Heart right ventricle (tissue), 16 donors: ENCODE data around the gene MSH5. TPM values are rescaled to one million over a fixed set of nuclear protein-coding genes. Genes with fewer than 3 reads are reported as not detected.

Experiments used
- ATAC-seq, 8 donors: fragments of 200-7000 bp; cut with Tn5 transposase; one replicate each; pipeline ENCODE4 v1.9.1; 2020; ENCODE audit warnings: mild to moderate bottlenecking in 8 of 8, moderate library complexity in 8 of 8, moderate number of reproducible peaks in 1 of 8
- DNase-seq, 2 donors: peaks; one replicate each; pipeline ENCODE4 v3.0.0-alpha.2; 2020
- H3K27ac ChIP-seq, 10 donors: fragments of 200-600 bp; sonication (generic) in 2 of 10; one replicate each; pipeline versions ENCODE4 v1.5.0 to v1.8.0; 2020 to 2022; ENCODE audit warnings: mild to moderate bottlenecking in 3 of 10
- H3K27me3 ChIP-seq, 7 donors: fragments of 200-600 bp; one replicate each; pipeline ENCODE4 v1.8.0; 2021 to 2022; ENCODE audit warnings: mild to moderate bottlenecking in 2 of 7
- H3K36me3 ChIP-seq, 9 donors: fragments of 200-600 bp; sonication (generic) in 1 of 9; one replicate each; pipeline versions ENCODE4 v1.5.0 to v1.8.0; 2020 to 2022; ENCODE audit warnings: mild to moderate bottlenecking in 2 of 9
- H3K4me1 ChIP-seq, 9 donors: fragments of 200-600 bp; sonication (generic) in 1 of 9; one replicate each; pipeline versions ENCODE4 v1.5.0 to v1.8.0; 2020 to 2022; ENCODE audit warnings: mild to moderate bottlenecking in 4 of 9
- H3K4me3 ChIP-seq, 10 donors: fragments of 200-600 bp; sonication (generic) in 2 of 10; one replicate each; pipeline versions ENCODE4 v1.5.0 to v1.8.0; 2020 to 2022; ENCODE audit warnings: mild to moderate bottlenecking in 7 of 10, moderate library complexity in 2 of 10
- H3K9me3 ChIP-seq, 11 donors: fragments of 200-600 bp in 10 of 11; sonication (generic) in 2 of 11; one replicate each; pipeline versions ENCODE4 v1.5.0 to v1.8.0; 2013 to 2022; ENCODE audit warnings: mild to moderate bottlenecking in 2 of 11, control low read depth in 1 of 11, moderate library complexity in 1 of 11
- WGBS, 2 donors: extraction: QIAGEN DNeasy Blood & Tissue Kit; methylation state at CpG; one replicate each; pipeline ENCODE4 v1.1.7; 2013; ENCODE audit warnings: inconsistent platforms in 1 of 2; 5-methylcytosine and 5-hydroxymethylcytosine counted together
- intact Hi-C, 10 donors: fragments of 100-400 bp; cut with DNase I; formaldehyde crosslinking; loops; one replicate each; pipeline versions ENCODE4 v1.11.1 to v1.14.2; 2022
- polyA plus RNA-seq, 2 donors: library from polyadenylated mRNA; stranded (reverse); fragments of 200-250 nt; gene quantifications; one replicate each; pipeline ENCODE4 v1.2.3, GENCODE V29; 2013
- total RNA-seq, 10 donors: library from RNA; stranded (reverse); fragmentation: NEBNext Ultra II Directional in 3 of 10; extraction: Animal tissue kit (Norgen Biotek cat#: 25700) in 3 of 10; gene quantifications; one replicate each; pipeline versions ENCODE4 v1.2.1 to v1.2.4, GENCODE V29; 2021 to 2023
- TF ChIP-seq, protein P1 (sequence below), 9 donors: fragments of 200-600 bp; sonication (generic) in 2 of 9; IDR thresholded peaks; one replicate each; pipeline versions ENCODE4 v1.5.0 to v1.8.0; 2021 to 2022; ENCODE audit warnings: antibody characterized with exemption in 9 of 9, mild to moderate bottlenecking in 5 of 9, moderate library complexity in 1 of 9
- donor health status: Arrhythmogenic right ventricular cardiomyopathy.
- donor health status: ischemic (EF 13 %, LVEDD 7.1; RV severe dilation, severe dysfunction).
- donor health status: healthy with polysubstance abuse.
- donor health status: DM: no; HTN: yes; CAD: no.
- donor health status: DM: no; HTN: no; CAD: no.
- donor health status: ischemic (EF 25% LVEDD 6.9; RV normal size, moderate dysfunction).
- donor health status: ischemic (EF 25% LVEDD 5.7; RV mildly dilated, moderate dysfunction).
- donor health status: healthy.
- donor health status: DM: yes; HTN: yes; CAD: no.
- donor health status: Ischemic cardiomyopathy.
- donor health status: ischemic (EF 35%, LVEDD 5.7; RV mildly dilated, moderate dysfunction).
- donor health status: nonischemic (EF 11% LVEDD 7.7; RV severe dilation, severe dysfunction).
- donor health status: DM: yes; HTN: yes; CAD: no.
- donor health status: PGD.
- donor health status: ischemic (EF 29% LVEDD 5.4; RV normal size, mild dysfunction).
- donor health status: nonischemic (EF 23%, LVEDD 6.1; RV moderate dilation, normal function).

The MSH5 gene
- total and polyA plus RNA-seq, 12 donors: 0.89 to 6.1 (median 2.6) TPM

DNA sequence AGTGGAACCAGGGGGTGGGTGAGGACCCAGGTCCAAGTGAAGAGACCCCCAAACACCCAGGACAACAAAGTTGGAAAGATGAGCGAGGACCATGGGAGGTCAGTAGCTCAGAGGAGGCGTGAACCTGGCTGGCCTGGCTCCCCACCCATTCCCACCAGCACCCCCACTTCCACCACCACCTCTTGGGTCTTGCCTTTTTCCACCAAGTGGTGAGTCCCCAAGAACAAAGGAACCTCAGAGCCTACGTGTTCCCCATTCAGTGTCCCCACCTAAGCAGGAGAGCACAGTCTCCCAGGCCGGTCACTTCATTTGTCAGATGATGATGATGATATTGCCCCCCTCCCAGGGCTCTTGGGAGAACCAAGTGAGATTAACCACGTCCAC, 37.9 kb downstream of the MSH5 start:
- DNase-seq: no peak
- H3K27ac ChIP-seq: peak overlapping the region in 9 of 10 donors; percentile 41 to 83 (median 77)

DNA sequence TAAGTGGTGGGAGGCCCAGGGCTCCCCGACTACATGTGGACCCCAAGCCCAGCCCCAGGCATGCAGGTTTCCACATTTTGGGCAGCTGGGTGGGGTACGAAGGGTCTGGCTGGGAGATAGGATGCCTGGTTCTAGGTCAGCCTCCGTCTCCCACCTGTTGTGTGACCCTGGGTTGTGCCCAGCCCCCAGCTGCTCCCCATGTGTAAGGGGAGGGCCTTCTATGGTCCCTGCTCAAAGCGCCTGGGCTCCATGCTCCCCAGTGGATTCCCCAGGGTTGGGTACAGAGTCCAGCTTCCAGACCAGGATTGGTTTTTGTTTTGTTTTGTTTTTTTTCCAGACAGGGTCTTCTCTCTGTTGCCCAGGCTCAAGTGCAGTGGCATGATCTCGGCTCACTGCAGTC, 38.4 kb downstream of the MSH5 start:
- Histone ChIP-seq H3K4me3 (no peak overlapping the region), H3K9me3 (no peaks in the 10 kb centered on the region), H3K36me3 (peaks cover 0 to 55% (median 28%) of the 10 kb centered on the region in 9 donors), H3K27ac (peak overlapping the region in 4 of 10 donors; percentile 68 to 83 (median 81)), H3K4me1 (peaks cover 7 to 21% (median 13%) of the 10 kb centered on the region in 9 donors), H3K27me3 (no peaks in the 10 kb centered on the region)
- intact Hi-C loops: loop anchor here in 4 of 10 donors (5.0 to 10.0 kb wide), 3 partner anchors 54 to 59 kb away; no protein-coding TSS in a partner anchor
- TF ChIP-seq, protein P1, sequence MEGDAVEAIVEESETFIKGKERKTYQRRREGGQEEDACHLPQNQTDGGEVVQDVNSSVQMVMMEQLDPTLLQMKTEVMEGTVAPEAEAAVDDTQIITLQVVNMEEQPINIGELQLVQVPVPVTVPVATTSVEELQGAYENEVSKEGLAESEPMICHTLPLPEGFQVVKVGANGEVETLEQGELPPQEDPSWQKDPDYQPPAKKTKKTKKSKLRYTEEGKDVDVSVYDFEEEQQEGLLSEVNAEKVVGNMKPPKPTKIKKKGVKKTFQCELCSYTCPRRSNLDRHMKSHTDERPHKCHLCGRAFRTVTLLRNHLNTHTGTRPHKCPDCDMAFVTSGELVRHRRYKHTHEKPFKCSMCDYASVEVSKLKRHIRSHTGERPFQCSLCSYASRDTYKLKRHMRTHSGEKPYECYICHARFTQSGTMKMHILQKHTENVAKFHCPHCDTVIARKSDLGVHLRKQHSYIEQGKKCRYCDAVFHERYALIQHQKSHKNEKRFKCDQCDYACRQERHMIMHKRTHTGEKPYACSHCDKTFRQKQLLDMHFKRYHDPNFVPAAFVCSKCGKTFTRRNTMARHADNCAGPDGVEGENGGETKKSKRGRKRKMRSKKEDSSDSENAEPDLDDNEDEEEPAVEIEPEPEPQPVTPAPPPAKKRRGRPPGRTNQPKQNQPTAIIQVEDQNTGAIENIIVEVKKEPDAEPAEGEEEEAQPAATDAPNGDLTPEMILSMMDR (IDR thresholded peaks at IDR 0.05): no peak
- DNase-seq (no peak), ATAC-seq (no peak)
- WGBS, 2 donors: 96 to 97% methylated on average over 5 of the region's 5 CpGs

More for the DNA sequence above, 37.9 kb downstream of the MSH5 start:
- no peak for ATAC-seq
- TF ChIP-seq, protein P1 (IDR thresholded peaks at IDR 0.05): no peak
- intact Hi-C loops: loop anchor here in 4 of 10 donors (5.0 to 10.0 kb wide), 3 partner anchors 55 to 60 kb away; no protein-coding TSS in a partner anchor
- no peaks in the 10 kb centered on the region for H3K9me3 ChIP-seq
- H3K4me3 ChIP-seq: peak overlapping the region in 3 of 10 donors; percentile 38 to 47 (median 43)
- H3K4me1 ChIP-seq: peaks cover 7 to 23% (median 13%) of the 10 kb centered on the region in 9 donors
- 89 to 91% methylated on average over 5 of the region's 5 CpGs for WGBS, 2 donors
- no peaks in the 10 kb centered on the region for H3K27me3 ChIP-seq
- H3K36me3 ChIP-seq: peaks cover 0 to 50% (median 24%) of the 10 kb centered on the region in 9 donors

DNA sequence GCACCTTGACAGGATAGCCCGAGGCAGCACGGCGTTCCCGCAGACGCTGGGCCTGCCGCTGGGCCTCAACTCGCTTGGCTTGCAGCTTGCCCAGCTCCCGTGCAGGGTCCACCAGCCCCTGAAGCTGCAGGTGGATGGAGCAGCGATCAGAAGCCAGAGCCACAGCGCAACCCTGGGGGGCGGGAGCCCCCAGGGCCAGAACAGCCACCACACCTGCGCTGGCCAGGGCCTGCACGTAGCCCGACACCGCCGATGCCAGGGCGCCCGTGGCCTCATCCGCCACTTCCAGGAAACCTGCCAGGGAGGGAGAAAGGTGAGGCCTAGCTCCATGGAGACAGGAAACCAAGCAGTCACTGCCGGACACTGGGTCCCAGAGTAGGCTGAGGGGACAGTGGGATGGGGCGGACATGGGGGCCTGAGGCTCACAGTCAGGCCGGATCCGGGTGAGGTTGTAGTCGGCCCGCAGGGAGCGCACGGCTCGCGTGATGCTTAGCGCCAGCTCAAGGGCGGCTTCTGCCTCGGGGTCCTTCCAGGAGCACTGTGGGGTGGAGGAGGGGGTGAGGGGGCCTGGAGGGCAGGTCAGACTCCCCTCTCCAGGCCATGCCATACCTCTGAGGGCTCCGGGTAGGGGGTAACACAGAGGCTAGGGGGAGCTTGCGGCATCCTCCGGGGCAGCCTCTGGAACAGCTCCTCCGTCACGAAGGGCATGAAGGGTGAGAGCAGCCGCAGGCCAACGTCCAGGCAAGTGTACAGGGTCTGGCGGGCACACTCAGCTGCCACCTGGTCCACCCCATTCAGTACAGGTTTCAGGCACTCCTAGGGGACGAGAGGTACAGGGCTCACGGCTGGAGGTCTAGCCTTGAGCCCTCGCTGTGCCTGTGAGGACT, 39.4 kb downstream of the MSH5 start:
- Histone ChIP-seq H3K36me3 (peaks cover 0 to 66% (median 35%) of the 10 kb centered on the region in 9 donors), H3K4me1 (peaks cover 7 to 21% (median 13%) of the 10 kb centered on the region in 9 donors), H3K27me3 (no peaks in the 10 kb centered on the region), H3K4me3 (no peak overlapping the region), H3K27ac (no peak overlapping the region), H3K9me3 (no peaks in the 10 kb centered on the region)
- WGBS, 2 donors: 94 to 95% methylated on average over 43 of the region's 43 CpGs
- intact Hi-C loops: loop anchor here in 4 of 10 donors (5.0 to 10.0 kb wide), 3 partner anchors 53 to 58 kb away; no protein-coding TSS in a partner anchor
- TF ChIP-seq, protein P1 (IDR thresholded peaks at IDR 0.05): no peak
- DNase-seq (no peak), ATAC-seq (no peak)

DNA sequence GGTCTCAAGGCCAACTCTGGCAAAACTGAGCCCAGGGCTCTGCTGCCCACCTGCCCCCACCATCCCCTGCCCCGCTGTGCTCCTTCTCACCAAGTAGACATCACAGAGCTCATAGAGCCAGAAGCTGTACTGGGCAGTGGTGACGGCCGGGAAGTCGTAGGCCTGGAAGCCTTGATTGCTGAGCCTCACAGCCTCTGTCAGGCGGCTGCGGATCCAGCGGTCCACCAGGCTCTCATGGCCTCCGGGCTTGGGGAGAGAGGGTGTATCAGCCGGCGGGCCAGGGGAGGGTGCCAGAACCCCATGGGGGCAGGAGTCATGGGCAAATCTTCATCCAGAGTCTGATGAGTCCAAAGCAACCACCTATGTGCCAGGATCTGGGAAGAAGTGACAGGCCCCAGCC, 40.1 kb downstream of the MSH5 start:
- ATAC-seq: no peak
- no peak overlapping the region for H3K4me3 ChIP-seq
- H3K27me3 ChIP-seq: no peaks in the 10 kb centered on the region
- no peak for DNase-seq
- TF ChIP-seq, protein P1 (IDR thresholded peaks at IDR 0.05): no peak
- H3K9me3 ChIP-seq: no peaks in the 10 kb centered on the region
- 95 to 97% methylated on average over 10 of the region's 10 CpGs for WGBS, 2 donors
- intact Hi-C loops: loop anchor here in 5 of 10 donors (5.0 to 10.0 kb wide), 4 partner anchors 38 to 57 kb away; partner anchors contain the start of gene MSH5 (in 1 of the 5)
- H3K4me1 ChIP-seq: peaks cover 7 to 21% (median 13%) of the 10 kb centered on the region in 9 donors
- H3K27ac ChIP-seq: no peak overlapping the region
- H3K36me3 ChIP-seq: peaks cover 0 to 72% (median 42%) of the 10 kb centered on the region in 9 donors
